GM12878 (cell line): ENCODE data around the gene FUS. TPM values are rescaled to one million over a fixed set of nuclear protein-coding genes. Genes with fewer than 3 reads are reported as not detected.

ENCODE experiments used
- BCL11A ChIP-seq: IDR thresholded peaks from 2 replicates; pipeline ENCODE4 v1.6.1; 2011; ENCODE audit warnings: low read depth, low read length
- ETV6 ChIP-seq, 2 experiments: fragments of 450-650 bp in 1 of 2; IDR thresholded peaks in 1 of 2; conservative IDR thresholded peaks in 1 of 2; 2 replicates each; pipeline ENCODE4 v1.6.1; 2014; ENCODE audit warnings: antibody characterized with exemption in 1 of 2, borderline replicate concordance in 1 of 2, low read depth in 1 of 2, mild to moderate bottlenecking in 1 of 2, moderate library complexity in 1 of 2
- KAT2A ChIP-seq: conservative IDR thresholded peaks from 2 replicates; pipeline ENCODE4 v1.6.1; 2011; ENCODE audit warnings: low read depth, low read length; ENCODE audit not compliant: control insufficient read depth
- MYC ChIP-seq: IDR thresholded peaks from 2 replicates; pipeline ENCODE4 v1.6.1; 2011; ENCODE audit warnings: mild to moderate bottlenecking, low read length, moderate library complexity, inconsistent platforms; ENCODE audit not compliant: insufficient read depth, insufficient replicate concordance, insufficient read length, severe bottlenecking
- NR2C2 ChIP-seq: IDR thresholded peaks from 2 replicates; pipeline ENCODE4 v1.6.1; 2011; ENCODE audit warnings: borderline replicate concordance, low read depth; ENCODE audit not compliant: control insufficient read depth, insufficient read length
- NRF1 ChIP-seq: conservative IDR thresholded peaks from 2 replicates; pipeline ENCODE4 v1.6.1; 2011; ENCODE audit warnings: mild to moderate bottlenecking, low read depth, low read length, improper control_type of control experiment
- RAD21 ChIP-seq: IDR thresholded peaks from 2 replicates; pipeline ENCODE4 v1.6.1; 2011; ENCODE audit warnings: mild to moderate bottlenecking, low read depth, low read length, moderate library complexity; ENCODE audit not compliant: insufficient read depth
- RBBP5 ChIP-seq: fragments of 200-600 bp; sonication (generic); conservative IDR thresholded peaks from 2 replicates; pipeline ENCODE4 v1.6.1; 2016
- RELA ChIP-seq: fragments of 450-650 bp; IDR thresholded peaks from 2 replicates; pipeline ENCODE4 v1.8.0; 2014; ENCODE audit warnings: borderline replicate concordance; ENCODE audit not compliant: partially characterized antibody
- STAT1 ChIP-seq: fragments of 450-650 bp; conservative IDR thresholded peaks from 2 replicates; pipeline ENCODE4 v1.6.1; 2014; ENCODE audit warnings: antibody characterized with exemption, mild to moderate bottlenecking
- STAT3 ChIP-seq: IDR thresholded peaks from 2 replicates; pipeline ENCODE4 v1.6.1; 2011; ENCODE audit warnings: low read depth, low read length, improper control_type of control experiment
- WRNIP1 ChIP-seq: IDR thresholded peaks from 2 replicates; pipeline ENCODE4 v1.6.1; 2011; ENCODE audit warnings: low read depth, low read length, improper control_type of control experiment, borderline replicate concordance
- polyA plus RNA-seq, 11 experiments: library from polyadenylated mRNA; depleted of rRNA in 4 of 11; unstranded in 6 of 11; stranded (reverse) in 5 of 11; fragments of >200 nt; fragmentation: Nextera tagmentation in 4 of 11; fragmentation: Illumina TruSeq in 1 of 11; extraction: Ambion mirVana in 4 of 11; extraction: Trizol in 1 of 11; gene quantifications; 1 replicate in 1 of 11; 2 replicates in 10 of 11; pipeline versions ENCODE4 v1.2.1 to v1.2.3, GENCODE V29; 2011 to 2016; ENCODE audit warnings: inconsistent platforms in 2 of 11, missing spikeins in 2 of 11, low read depth in 1 of 11
- total RNA-seq, 4 experiments: library from RNA; depleted of rRNA in 3 of 4; stranded (reverse); fragments of >200 nt in 3 of 4; fragmentation: Illumina TruSeq in 1 of 4; extraction: Trizol in 1 of 4; gene quantifications; 2 replicates each; pipeline versions ENCODE4 v1.2.1 to v1.2.3, GENCODE V29; 2013 to 2021
- TF ChIP-seq, protein P1 (sequence below): fragments of 450-650 bp; IDR thresholded peaks from 2 replicates; pipeline ENCODE4 v1.6.1; 2016; ENCODE audit warnings: mild to moderate bottlenecking, moderate library complexity, borderline replicate concordance
- TF ChIP-seq, protein P2 (sequence below): fragments of 450-650 bp; formaldehyde crosslinking; IDR thresholded peaks from 2 replicates; pipeline ENCODE4 v1.4.0; 2020; ENCODE audit warnings: mild to moderate bottlenecking, moderate library complexity
- TF ChIP-seq, protein P3 (sequence below): IDR thresholded peaks from 2 replicates; pipeline ENCODE4 v1.6.1; 2011; ENCODE audit warnings: borderline replicate concordance, low read depth, mild to moderate bottlenecking, moderate library complexity, low read length; ENCODE audit not compliant: insufficient read depth, poor library complexity, severe bottlenecking
- TF ChIP-seq, protein P4 (sequence below): fragments of 450-650 bp; IDR thresholded peaks from 2 replicates; pipeline ENCODE4 v1.6.1; 2017; ENCODE audit warnings: mild to moderate bottlenecking, low read depth, inconsistent platforms; ENCODE audit not compliant: poor library complexity, severe bottlenecking

The FUS gene
- total and polyA plus RNA-seq, 10 of the 15 experiments (the other 5 are each of a cell fraction or from before 2014, with no cell fraction given), result 46.8 to 521 (median 347) TPM

DNA sequence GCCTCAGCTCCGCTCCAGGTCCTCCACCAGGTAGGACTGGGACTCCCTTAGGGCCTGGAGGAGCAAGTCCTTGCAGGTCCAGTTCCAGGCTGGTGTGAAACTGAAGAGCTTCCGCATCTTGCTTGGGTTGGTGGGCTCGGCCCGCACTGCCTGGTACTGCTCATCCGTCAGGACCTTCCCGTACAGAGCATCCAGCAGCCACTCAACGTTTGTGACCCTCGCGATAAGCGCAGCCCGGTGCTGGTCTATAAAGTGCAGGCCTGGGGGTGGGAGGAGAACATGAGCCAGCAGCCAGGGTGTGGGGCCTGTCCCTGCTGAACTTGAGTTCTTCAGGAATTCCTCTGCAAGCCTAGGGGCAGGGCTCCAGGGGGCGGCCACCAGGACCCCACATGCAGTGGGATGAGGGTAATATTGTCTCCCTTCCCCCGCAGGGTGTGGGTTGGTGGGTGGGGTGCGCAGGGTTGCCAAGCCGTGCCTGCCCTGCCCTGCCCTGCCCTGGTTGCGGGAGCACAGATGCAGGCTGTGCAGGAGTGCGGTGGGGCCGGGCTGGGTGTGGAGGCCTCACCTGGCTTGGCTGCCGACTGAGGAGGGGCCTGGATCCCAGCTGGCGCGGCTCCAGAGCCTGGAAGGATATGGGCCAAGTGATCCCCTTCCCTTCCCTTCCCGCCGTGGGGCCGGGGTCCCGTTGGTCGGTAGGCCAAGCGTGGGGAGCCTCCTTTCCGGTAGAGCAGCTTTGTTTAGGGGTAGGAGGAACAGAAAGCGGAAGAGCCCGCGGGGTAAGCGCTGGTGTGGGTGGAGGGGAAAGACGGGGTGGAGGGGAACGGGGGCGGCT is 21.9 kb downstream of the FUS start (continued):
- TF ChIP-seq, protein P1, sequence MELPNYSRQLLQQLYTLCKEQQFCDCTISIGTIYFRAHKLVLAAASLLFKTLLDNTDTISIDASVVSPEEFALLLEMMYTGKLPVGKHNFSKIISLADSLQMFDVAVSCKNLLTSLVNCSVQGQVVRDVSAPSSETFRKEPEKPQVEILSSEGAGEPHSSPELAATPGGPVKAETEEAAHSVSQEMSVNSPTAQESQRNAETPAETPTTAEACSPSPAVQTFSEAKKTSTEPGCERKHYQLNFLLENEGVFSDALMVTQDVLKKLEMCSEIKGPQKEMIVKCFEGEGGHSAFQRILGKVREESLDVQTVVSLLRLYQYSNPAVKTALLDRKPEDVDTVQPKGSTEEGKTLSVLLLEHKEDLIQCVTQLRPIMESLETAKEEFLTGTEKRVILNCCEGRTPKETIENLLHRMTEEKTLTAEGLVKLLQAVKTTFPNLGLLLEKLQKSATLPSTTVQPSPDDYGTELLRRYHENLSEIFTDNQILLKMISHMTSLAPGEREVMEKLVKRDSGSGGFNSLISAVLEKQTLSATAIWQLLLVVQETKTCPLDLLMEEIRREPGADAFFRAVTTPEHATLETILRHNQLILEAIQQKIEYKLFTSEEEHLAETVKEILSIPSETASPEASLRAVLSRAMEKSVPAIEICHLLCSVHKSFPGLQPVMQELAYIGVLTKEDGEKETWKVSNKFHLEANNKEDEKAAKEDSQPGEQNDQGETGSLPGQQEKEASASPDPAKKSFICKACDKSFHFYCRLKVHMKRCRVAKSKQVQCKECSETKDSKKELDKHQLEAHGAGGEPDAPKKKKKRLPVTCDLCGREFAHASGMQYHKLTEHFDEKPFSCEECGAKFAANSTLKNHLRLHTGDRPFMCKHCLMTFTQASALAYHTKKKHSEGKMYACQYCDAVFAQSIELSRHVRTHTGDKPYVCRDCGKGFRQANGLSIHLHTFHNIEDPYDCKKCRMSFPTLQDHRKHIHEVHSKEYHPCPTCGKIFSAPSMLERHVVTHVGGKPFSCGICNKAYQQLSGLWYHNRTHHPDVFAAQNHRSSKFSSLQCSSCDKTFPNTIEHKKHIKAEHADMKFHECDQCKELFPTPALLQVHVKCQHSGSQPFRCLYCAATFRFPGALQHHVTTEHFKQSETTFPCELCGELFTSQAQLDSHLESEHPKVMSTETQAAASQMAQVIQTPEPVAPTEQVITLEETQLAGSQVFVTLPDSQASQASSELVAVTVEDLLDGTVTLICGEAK, result no peak
- TF ChIP-seq BCL11A (no peak), RELA (no peak), RAD21 (no peak), STAT1 (no peak), KAT2A (no peak), NRF1 (no peak), RBBP5 (no peak), WRNIP1 (no peak), STAT3 (no peak), ETV6 (conservative IDR thresholded peaks at IDR 0.05 in 1 of 2, IDR thresholded peaks at IDR 0.05 in 1 of 2; ENCODE audit: borderline replicate concordance in 1 of 2, low read depth in 1 of 2) (no peak), MYC (no peak), NR2C2 (no peak)
- TF ChIP-seq, protein P2, sequence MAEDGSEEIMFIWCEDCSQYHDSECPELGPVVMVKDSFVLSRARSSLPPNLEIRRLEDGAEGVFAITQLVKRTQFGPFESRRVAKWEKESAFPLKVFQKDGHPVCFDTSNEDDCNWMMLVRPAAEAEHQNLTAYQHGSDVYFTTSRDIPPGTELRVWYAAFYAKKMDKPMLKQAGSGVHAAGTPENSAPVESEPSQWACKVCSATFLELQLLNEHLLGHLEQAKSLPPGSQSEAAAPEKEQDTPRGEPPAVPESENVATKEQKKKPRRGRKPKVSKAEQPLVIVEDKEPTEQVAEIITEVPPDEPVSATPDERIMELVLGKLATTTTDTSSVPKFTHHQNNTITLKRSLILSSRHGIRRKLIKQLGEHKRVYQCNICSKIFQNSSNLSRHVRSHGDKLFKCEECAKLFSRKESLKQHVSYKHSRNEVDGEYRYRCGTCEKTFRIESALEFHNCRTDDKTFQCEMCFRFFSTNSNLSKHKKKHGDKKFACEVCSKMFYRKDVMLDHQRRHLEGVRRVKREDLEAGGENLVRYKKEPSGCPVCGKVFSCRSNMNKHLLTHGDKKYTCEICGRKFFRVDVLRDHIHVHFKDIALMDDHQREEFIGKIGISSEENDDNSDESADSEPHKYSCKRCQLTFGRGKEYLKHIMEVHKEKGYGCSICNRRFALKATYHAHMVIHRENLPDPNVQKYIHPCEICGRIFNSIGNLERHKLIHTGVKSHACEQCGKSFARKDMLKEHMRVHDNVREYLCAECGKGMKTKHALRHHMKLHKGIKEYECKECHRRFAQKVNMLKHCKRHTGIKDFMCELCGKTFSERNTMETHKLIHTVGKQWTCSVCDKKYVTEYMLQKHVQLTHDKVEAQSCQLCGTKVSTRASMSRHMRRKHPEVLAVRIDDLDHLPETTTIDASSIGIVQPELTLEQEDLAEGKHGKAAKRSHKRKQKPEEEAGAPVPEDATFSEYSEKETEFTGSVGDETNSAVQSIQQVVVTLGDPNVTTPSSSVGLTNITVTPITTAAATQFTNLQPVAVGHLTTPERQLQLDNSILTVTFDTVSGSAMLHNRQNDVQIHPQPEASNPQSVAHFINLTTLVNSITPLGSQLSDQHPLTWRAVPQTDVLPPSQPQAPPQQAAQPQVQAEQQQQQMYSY (CRISPR knock-in tag), result no peak
- TF ChIP-seq, protein P3, sequence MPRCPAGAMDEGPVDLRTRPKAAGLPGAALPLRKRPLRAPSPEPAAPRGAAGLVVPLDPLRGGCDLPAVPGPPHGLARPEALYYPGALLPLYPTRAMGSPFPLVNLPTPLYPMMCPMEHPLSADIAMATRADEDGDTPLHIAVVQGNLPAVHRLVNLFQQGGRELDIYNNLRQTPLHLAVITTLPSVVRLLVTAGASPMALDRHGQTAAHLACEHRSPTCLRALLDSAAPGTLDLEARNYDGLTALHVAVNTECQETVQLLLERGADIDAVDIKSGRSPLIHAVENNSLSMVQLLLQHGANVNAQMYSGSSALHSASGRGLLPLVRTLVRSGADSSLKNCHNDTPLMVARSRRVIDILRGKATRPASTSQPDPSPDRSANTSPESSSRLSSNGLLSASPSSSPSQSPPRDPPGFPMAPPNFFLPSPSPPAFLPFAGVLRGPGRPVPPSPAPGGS, result peak; percentile 2
- TF ChIP-seq, protein P4, sequence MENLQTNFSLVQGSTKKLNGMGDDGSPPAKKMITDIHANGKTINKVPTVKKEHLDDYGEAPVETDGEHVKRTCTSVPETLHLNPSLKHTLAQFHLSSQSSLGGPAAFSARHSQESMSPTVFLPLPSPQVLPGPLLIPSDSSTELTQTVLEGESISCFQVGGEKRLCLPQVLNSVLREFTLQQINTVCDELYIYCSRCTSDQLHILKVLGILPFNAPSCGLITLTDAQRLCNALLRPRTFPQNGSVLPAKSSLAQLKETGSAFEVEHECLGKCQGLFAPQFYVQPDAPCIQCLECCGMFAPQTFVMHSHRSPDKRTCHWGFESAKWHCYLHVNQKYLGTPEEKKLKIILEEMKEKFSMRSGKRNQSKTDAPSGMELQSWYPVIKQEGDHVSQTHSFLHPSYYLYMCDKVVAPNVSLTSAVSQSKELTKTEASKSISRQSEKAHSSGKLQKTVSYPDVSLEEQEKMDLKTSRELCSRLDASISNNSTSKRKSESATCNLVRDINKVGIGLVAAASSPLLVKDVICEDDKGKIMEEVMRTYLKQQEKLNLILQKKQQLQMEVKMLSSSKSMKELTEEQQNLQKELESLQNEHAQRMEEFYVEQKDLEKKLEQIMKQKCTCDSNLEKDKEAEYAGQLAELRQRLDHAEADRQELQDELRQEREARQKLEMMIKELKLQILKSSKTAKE, result no peak
